GM12891 (cell line): Measurements from ENCODE around the gene LRIT1.

Source experiments
- POLR2A ChIP-seq: IDR thresholded peaks from 2 replicates; pipeline ENCODE4 v1.6.1; 2011; ENCODE audit warnings: low read depth, low read length, control low read depth
- POLR2AphosphoS5 ChIP-seq: IDR thresholded peaks from 2 replicates; pipeline ENCODE4 v1.6.1; 2011; ENCODE audit warnings: low read depth, low read length, control low read depth
- SPI1 ChIP-seq: IDR thresholded peaks from 2 replicates; pipeline ENCODE4 v1.6.1; 2011; ENCODE audit warnings: low read depth, low read length, control low read depth
- TAF1 ChIP-seq: IDR thresholded peaks from 2 replicates; pipeline ENCODE4 v1.6.1; 2011; ENCODE audit warnings: low read depth, low read length, control low read depth

- no peak for TF ChIP-seq POLR2AphosphoS5
- TF ChIP-seq TAF1: no peak
- no peak for TF ChIP-seq POLR2A
- no peak for TF ChIP-seq SPI1
Observed at GRCh38 chr10:84214046-84214572, 27.2 kb downstream of the LRIT1 start.
